Natural killer cell treated with Interleukin-12 subunit alpha and Interleukin-12 subunit beta and Interleukin-15 and Interleukin-18, amount 100 ng/mL, for 72 hours (primary cell): ENCODE data around the gene BRD4. TPM values are rescaled to one million over a fixed set of nuclear protein-coding genes. Genes with fewer than 3 reads are reported as not detected.

ENCODE experiments used
- ATAC-seq, 2 donors: fragments of 150-1000 bp; cut with Tn5 transposase in 1 of 2; sonication (Bioruptor Pico), chemical (Tn5 transposase) in 1 of 2; 2 replicates each; pipeline ENCODE4 v1.10.0; 2021
- DNase-seq: peaks from one replicate; pipeline ENCODE4 v3.0.0; 2022; ENCODE audit warnings: low spot score
- H3K27ac Mint-ChIP-seq, 2 donors: 1 replicate in 1 of 2; 2 replicates in 1 of 2; pipeline ENCODE4 v1.8.0; 2022; ENCODE audit warnings: mixed read lengths in 2 of 2, mild to moderate bottlenecking in 1 of 2, moderate library complexity in 1 of 2
- H3K27me3 Mint-ChIP-seq, 2 donors: 1 replicate in 1 of 2; 2 replicates in 1 of 2; pipeline ENCODE4 v1.8.0; 2022; ENCODE audit warnings: mixed read lengths in 2 of 2
- H3K36me3 Mint-ChIP-seq: one replicate; pipeline ENCODE4 v1.8.0; 2022; ENCODE audit warnings: mixed read lengths
- H3K4me1 Mint-ChIP-seq, 2 donors: 1 replicate in 1 of 2; 2 replicates in 1 of 2; pipeline ENCODE4 v1.8.0; 2022; ENCODE audit warnings: low read depth in 2 of 2, mixed read lengths in 2 of 2, mild to moderate bottlenecking in 1 of 2
- H3K4me3 Mint-ChIP-seq: one replicate; pipeline ENCODE4 v1.8.0; 2022; ENCODE audit warnings: mixed read lengths
- H3K9me3 Mint-ChIP-seq: 2 replicates; pipeline ENCODE4 v1.8.0; 2022; ENCODE audit warnings: mixed read lengths
- total RNA-seq, 2 donors: library from RNA; stranded (reverse); gene quantifications; one replicate each; pipeline ENCODE4 v1.2.3, GENCODE V29; 2022

BRD4 gene
- total RNA-seq, 2 donors from 2014 or later: 111 to 161 TPM

DNA sequence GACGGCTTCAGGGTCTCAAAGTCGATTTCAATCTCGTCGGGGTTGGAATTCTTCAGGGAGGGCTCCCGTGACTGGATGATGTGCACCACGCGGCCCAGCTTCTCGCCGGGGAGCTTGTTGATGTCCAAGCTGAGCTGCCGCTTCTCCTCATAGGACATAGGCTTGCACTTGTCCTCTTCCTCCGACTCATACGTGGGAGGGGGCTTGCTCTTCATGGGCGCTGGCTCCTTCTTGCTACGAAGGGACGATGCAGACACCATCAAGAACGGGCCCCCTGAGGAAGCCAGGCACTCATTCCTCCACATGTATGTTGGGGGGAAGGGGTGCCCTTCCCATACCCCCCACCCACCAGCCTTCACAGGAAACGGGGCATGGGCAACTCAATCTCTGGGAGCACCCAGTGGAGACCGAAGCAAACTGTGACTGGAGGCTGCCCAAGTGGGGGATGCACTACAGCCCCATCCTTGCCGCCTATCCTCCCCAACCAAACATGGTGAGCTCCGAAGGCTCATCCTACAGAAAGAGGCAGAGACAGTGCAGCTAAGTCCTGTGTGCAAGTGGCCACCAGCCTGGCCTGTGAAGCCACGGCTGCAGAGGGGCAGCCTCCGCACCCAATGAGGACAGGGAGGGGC, 76.9 kb downstream of the BRD4 start:
- Mint-ChIP-seq H3K36me3 (peaks cover 10% of the 10 kb centered on the region), H3K9me3 (no peaks in the 10 kb centered on the region), H3K27me3 (no peaks in the 10 kb centered on the region), H3K4me3 (no peak overlapping the region), H3K4me1 (peaks cover 0 to 6% of the 10 kb centered on the region in 2 donors), H3K27ac (no peak overlapping the region)
- ATAC-seq: no peak
- no peak for DNase-seq

DNA sequence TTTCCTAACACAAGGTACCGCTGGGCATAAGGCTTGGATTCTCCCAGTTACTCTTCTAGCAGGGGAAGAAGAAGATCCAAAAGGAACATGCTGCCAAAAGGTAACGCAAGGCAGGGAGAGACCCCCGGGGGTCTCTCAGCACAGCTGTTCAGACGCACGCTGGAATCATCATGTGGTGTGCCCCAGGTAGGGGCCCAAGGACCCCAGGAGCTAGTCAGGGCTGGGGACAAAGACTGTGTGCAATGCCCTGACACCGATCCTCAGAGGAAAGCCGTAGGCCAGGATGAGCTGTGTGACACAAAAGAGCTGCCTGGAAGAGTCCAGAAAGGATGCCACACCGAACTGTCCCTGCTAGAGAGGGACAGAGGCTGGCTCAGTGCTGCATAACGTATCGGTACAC, 77.8 kb downstream of the BRD4 start:
- H3K27me3 Mint-ChIP-seq: no peaks in the 10 kb centered on the region
- H3K9me3 Mint-ChIP-seq: no peaks in the 10 kb centered on the region
- no peak for ATAC-seq
- peaks cover 0 to 6% of the 10 kb centered on the region in 2 donors for H3K4me1 Mint-ChIP-seq
- no peak overlapping the region for H3K27ac Mint-ChIP-seq
- H3K4me3 Mint-ChIP-seq: no peak overlapping the region
- H3K36me3 Mint-ChIP-seq: peaks cover 10% of the 10 kb centered on the region
- no peak for DNase-seq

DNA sequence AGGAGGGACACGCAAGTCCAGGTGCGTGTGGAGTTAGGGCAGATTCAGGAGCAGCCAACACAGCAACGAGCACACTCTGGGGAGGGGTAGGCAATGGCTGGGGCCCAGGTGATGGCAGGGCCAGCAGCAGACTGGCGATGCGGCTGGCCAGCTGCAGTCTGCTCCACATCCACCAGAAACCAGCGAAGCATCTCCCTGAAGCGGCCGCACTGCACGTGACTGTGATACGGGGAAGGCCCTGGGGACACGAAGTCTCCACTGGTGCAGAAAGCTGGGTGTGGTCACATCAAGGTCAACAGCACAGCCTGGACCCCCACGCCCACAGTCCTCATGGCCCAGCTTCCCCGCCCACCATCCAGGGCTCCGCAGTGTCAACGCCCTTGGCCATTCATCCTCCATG, 78.8 kb downstream of the BRD4 start:
- Mint-ChIP-seq H3K36me3 (peaks cover 7% of the 10 kb centered on the region), H3K27me3 (no peaks in the 10 kb centered on the region), H3K4me1 (peaks cover 0 to 7% of the 10 kb centered on the region in 2 donors), H3K4me3 (no peak overlapping the region), H3K27ac (no peak overlapping the region), H3K9me3 (no peaks in the 10 kb centered on the region)
- no peak for ATAC-seq
- no peak for DNase-seq

DNA sequence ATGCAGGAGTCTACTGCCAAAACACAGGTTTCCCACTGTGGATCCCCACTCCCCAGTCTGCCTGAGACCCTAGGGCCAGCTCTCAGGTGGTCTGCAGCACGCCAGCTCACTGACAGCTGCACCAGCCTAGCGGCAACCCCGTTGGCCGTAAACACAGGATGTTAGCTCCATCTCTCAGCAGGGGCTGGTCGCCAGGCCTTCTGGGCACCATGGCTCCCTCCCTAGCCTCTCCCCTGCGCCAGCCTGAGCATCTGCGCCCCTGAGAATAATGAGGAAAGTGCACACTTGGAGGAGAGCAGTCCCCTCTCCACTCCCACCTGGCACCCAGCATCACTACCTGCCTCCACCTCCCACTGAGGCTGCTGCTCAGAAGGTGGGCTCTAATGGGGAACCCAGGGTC, 79.3 kb downstream of the BRD4 start:
- no peak overlapping the region for H3K27ac Mint-ChIP-seq
- peaks cover 6% of the 10 kb centered on the region for H3K36me3 Mint-ChIP-seq

DNA sequence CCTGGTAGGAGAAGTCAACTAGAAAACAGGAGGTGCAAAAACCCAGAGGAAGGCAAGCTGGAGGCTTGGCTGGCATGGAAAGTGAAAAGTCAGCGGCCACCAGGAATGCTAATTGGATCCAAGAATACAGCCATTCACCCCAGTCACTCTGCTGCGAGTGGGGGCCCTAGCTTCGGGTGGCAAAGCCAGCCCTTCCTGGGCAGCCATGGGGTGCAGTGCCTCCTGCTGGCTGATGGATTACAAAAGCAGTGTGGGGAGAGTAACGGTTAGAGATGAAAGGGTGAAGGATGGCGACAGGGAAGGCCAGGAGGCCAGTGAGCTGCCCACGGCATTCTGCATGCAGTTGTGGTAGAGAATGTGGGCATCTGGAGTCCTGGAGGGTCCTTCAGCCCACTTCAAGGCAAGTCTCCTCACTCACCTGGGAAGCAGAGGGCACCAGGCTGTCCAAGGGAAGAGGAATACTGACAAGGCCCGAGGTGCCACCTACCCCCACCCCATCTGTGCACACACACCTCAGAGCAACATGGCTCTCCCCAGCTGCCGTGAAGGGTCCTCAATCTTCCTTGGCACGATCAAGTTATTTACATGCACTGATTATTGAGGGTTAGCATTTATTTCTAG, 79.8 kb downstream of the BRD4 start:
- no peak for DNase-seq
- no peak overlapping the region for H3K27ac Mint-ChIP-seq

More for the DNA sequence above, 79.3 kb downstream of the BRD4 start:
- H3K9me3 Mint-ChIP-seq: no peaks in the 10 kb centered on the region
- no peaks in the 10 kb centered on the region for H3K27me3 Mint-ChIP-seq
- no peak for ATAC-seq
- no peak for DNase-seq
- no peak overlapping the region for H3K4me3 Mint-ChIP-seq
- H3K4me1 Mint-ChIP-seq: peaks cover 0 to 9% of the 10 kb centered on the region in 2 donors

DNA sequence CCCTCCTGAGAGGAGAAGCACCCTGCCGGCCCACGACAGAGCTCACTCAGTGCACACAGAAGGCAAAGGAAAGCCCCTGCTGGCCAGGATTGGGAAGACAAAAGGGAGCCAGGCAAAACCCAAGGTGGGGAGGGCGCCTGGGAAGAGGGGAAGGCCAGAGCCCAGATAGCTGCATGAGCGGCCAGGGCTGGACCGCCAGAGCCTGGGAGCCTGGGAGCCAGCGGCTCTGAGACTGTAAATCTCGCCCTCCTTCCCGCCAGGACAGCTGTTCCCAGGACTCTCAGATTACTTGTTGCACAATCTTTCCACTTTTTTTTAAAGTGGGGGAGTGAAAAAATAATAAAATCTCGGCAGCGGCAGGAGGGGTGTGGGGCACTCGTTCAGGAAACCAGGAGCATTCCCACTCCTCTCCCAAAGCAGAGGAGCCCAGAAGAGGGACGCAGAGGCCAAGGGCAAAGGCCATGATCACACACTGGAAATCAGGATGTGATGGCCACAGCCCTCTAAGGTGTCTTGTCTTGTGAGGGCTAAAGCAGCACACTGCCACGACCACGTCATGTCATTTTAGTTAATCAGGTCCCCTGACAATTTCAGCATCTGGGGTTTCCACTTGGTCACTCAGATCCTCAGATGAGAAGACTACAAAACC, 80.5 kb downstream of the BRD4 start:
- Mint-ChIP-seq H3K27ac (no peak overlapping the region), H3K36me3 (peaks cover 6% of the 10 kb centered on the region), H3K4me1 (peaks cover 0 to 9% of the 10 kb centered on the region in 2 donors), H3K9me3 (no peaks in the 10 kb centered on the region), H3K4me3 (no peak overlapping the region), H3K27me3 (no peaks in the 10 kb centered on the region)
- ATAC-seq (no peak), DNase-seq (no peak)

More for the DNA sequence above, 79.8 kb downstream of the BRD4 start:
- Mint-ChIP-seq H3K36me3 (peaks cover 6% of the 10 kb centered on the region), H3K4me1 (peaks cover 0 to 9% of the 10 kb centered on the region in 2 donors), H3K4me3 (no peak overlapping the region), H3K27me3 (no peaks in the 10 kb centered on the region), H3K9me3 (no peaks in the 10 kb centered on the region)
- no peak for ATAC-seq

DNA sequence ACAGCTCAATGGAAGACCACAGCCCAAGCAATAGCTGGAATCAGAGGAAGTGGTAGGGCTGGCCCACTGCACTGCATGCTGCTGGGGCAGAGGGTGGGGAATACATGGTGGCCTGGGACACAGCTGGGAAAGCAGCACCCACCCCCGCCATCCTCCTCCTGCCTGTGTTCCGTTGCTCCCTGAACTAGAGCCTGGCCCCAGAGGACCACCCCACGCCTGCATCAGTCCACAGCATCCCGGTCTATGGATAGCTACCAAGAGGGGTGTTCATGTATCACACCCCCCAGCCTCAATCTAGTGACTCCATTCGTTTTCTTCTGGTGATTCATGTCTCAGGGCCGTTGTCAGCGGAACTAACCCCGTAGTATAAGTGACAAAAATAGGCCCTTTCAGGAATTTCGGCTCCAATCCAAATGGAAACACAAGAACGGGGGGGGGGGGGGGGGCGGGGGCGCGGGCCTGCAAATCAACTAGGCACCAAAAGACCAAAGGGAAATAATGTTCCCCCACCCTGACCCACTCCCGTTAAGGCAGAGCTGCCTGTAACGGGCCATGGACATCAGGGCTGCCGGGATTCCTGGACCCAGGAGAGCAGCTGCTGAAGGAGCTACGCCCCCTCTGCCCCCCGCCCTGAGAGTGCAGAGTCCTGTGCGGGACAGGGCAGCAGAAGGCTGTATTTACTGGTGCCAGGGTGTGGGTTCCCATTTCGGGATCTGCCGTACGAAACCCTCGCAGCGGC, 81.2 kb downstream of the BRD4 start:
- no peaks in the 10 kb centered on the region for H3K27me3 Mint-ChIP-seq
- H3K4me1 Mint-ChIP-seq: peaks cover 2 to 10% of the 10 kb centered on the region in 2 donors
- no peak overlapping the region for H3K4me3 Mint-ChIP-seq
- H3K36me3 Mint-ChIP-seq: peaks cover 7% of the 10 kb centered on the region
- ATAC-seq: no peak
- no peaks in the 10 kb centered on the region for H3K9me3 Mint-ChIP-seq
- DNase-seq: no peak
- H3K27ac Mint-ChIP-seq: no peak overlapping the region

DNA sequence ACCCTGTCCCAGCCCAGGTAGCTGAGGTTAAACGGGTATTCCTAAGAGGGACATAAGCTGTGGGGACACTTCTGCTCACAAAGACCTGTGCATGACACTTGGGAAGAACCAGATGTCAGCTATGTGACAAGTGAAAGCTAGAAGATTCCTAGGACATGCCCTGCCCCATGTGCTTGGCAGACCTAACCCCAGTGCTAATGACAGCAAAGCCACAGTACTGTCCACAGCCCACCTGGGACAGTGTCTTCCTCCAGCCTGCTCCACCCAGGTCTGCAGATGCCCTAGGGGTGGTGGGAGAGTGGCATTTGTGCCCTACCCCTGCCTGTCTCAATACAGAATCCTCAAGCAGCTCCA, 81.7 kb downstream of the BRD4 start:
- no peak overlapping the region for H3K4me3 Mint-ChIP-seq
- H3K4me1 Mint-ChIP-seq: peaks cover 6 to 13% of the 10 kb centered on the region in 2 donors
- no peak for DNase-seq
- H3K27me3 Mint-ChIP-seq: no peaks in the 10 kb centered on the region
- H3K36me3 Mint-ChIP-seq: peaks cover 7% of the 10 kb centered on the region
- no peak overlapping the region for H3K27ac Mint-ChIP-seq
- no peaks in the 10 kb centered on the region for H3K9me3 Mint-ChIP-seq
- no peak for ATAC-seq

DNA sequence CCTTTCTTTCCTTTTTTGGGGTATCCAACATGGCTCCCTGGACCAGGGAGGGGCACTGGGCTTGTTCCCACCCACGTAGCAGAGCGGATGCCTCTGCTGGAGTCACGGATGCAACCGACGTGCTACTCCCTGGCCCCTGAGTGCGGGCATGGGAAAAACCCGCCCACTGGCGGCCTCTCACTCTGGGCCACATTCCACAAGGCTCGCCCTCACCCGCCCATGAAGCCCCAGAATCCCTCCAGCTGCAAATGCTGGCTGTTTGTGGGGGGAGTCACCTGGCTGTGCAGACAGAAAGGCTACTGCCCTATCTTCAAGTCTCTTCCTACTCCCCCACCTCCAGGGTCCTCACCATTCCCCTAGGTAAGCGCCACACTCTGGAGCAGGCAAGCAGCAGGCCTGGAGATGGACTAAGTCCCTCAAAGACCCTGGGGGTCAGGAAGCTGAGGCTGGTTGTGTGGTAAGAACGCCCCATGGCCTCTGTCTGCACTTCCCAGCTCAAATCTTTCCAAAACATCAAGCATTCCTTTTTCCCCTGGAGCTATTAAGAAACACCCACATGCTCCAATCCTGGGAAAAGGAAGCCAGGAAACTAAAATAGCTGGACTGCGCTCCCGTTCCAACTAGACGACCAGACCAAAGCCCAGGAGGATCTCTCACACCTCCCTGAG, 82.2 kb downstream of the BRD4 start:
- ATAC-seq: no peak
- no peaks in the 10 kb centered on the region for H3K9me3 Mint-ChIP-seq
- no peak for DNase-seq
- H3K27me3 Mint-ChIP-seq: no peaks in the 10 kb centered on the region
- no peak overlapping the region for H3K4me3 Mint-ChIP-seq
- peaks cover 6 to 13% of the 10 kb centered on the region in 2 donors for H3K4me1 Mint-ChIP-seq
- peaks cover 7% of the 10 kb centered on the region for H3K36me3 Mint-ChIP-seq
- no peak overlapping the region for H3K27ac Mint-ChIP-seq

DNA sequence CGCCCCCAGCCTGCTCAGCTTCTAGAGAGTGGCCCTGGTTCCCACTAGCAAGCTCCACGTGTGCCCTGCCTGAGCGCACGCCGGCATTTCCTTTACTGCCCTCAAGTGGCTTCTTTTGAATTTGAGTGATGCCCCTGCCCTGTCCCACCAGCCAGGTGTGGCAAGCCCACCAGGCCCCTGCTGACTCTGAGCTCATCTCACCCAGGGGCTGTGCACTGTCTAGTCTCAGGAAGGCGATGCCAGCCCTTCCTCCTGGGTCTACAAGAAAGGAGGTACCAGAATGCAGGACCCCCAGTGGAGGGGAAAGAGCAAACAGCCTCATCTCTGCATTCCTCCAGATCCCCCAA, 82.8 kb downstream of the BRD4 start:
- Mint-ChIP-seq H3K36me3 (peaks cover 7% of the 10 kb centered on the region), H3K4me1 (peaks cover 6 to 13% of the 10 kb centered on the region in 2 donors), H3K9me3 (no peaks in the 10 kb centered on the region), H3K27me3 (no peaks in the 10 kb centered on the region), H3K27ac (no peak overlapping the region), H3K4me3 (no peak overlapping the region)
- ATAC-seq: no peak
- DNase-seq: no peak

DNA sequence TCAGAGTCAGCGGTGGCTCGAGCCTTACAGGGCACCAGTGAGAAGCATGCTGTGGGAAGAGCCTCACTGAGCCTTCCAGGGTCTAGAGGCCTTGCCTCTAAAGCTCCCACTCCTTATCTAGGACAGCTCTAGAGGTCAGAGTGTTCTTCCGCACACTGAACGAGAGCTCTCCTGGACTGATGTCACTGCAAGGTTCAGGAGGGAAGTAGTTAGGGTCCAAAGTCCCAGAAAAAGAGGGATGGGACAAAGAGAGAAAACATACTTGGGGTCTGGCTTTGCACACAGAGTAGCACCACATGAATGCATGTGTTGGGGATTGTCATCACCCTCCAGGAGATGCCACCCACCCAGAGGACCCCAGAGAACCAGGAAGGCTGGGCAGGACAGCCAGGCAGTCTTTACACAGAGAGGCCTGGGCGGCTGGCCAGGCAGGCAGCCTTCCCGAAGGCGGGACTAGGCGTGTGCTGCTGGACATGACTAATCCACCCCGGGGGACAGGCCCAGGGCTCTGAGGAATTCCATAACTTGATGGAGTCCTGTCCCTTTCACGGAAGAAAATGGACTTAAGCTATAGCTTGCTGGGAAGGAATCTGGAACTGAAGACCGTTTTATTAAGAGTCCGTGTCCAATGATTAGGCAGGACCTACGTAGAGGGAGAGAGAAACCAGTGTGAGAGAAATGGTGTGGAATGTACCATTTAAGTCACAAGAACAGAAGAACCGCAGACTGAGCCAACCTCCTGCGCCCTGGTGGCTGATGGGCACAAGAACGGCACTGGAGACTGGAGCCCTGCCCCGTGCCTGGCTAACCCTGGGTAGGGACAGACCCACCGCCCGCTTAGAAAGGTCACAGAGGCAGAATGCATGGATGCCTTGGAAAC, 83.5 kb downstream of the BRD4 start:
- no peak overlapping the region for H3K4me3 Mint-ChIP-seq
- no peak for DNase-seq

DNA sequence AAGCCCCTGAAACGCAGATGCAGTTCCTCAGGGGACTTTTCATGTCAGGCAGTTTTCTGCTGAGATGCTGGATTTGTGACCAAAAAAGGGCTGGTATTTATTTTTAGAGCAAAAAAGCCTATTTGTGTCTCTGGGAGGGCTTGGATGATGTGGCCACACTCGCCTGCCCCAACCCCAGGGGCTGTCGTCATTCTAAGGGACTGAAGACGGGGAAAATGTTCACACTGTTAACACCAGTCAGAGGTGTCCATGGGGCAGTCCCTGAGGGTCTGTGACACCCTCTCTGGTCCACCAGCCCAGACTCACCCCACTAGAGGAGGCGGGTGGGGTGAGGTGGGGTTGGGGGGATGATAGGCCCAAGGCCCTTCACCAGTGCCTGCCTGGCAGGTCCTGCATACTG, 84.2 kb downstream of the BRD4 start:
- peaks cover 7% of the 10 kb centered on the region for H3K36me3 Mint-ChIP-seq
- ATAC-seq (no peak), DNase-seq (no peak)
- H3K27me3 Mint-ChIP-seq: no peaks in the 10 kb centered on the region
- peaks cover 6 to 18% of the 10 kb centered on the region in 2 donors for H3K4me1 Mint-ChIP-seq
- H3K27ac Mint-ChIP-seq: no peak overlapping the region
- no peaks in the 10 kb centered on the region for H3K9me3 Mint-ChIP-seq
- no peak overlapping the region for H3K4me3 Mint-ChIP-seq

More for the DNA sequence above, 83.5 kb downstream of the BRD4 start:
- Mint-ChIP-seq H3K4me1 (peaks cover 6 to 15% of the 10 kb centered on the region in 2 donors), H3K27me3 (no peaks in the 10 kb centered on the region), H3K36me3 (peaks cover 7% of the 10 kb centered on the region), H3K27ac (no peak overlapping the region), H3K9me3 (no peaks in the 10 kb centered on the region)
- ATAC-seq: no peak
